PC-9 (cell line): ENCODE data around the gene TSPAN3. TPM values are rescaled to one million over a fixed set of nuclear protein-coding genes. Genes with fewer than 3 reads are reported as not detected.

Experiments used
- BruUV-seq: library from RNA; stranded (reverse); fragments of 400-500 nt; replicated peaks from 2 replicates; lab custom pipeline; 2021; lab: Mats Ljungman, UMichigan
- CTCF ChIA-PET: fragments of 300-600 bp; sonication (Branson Sonifier 250); formaldehyde crosslinking; loops from one replicate; lab custom pipeline; 2022; ENCODE audit warnings: antibody characterized with exemption; lab: Charles Lee
- POLR2A ChIA-PET: fragments of 300-600 bp; sonication (Branson Sonifier 250); formaldehyde crosslinking; loops from one replicate; lab custom pipeline; 2022; ENCODE audit warnings: antibody characterized with exemption; ENCODE audit not compliant: unreplicated experiment; lab: Charles Lee
- DNase-seq, 2 experiments: peaks; one replicate each; pipeline versions ENCODE4 v3.0.0 to v3.0.0-alpha.2; 2015 to 2022; ENCODE audit warnings: mixed read lengths in 1 of 2
- H2AFZ ChIP-seq: fragments of 200-600 bp; sonication (generic); 2 replicates; pipeline ENCODE4 v1.8.1; 2017; ENCODE audit warnings: antibody characterized with exemption
- H3F3A ChIP-seq: fragments of 200-600 bp; sonication (generic); 2 replicates; pipeline ENCODE4 v1.8.1; 2017; ENCODE audit warnings: antibody characterized with exemption, mild to moderate bottlenecking, low read depth; ENCODE audit not compliant: insufficient read depth
- H3K27ac ChIP-seq: fragments of 200-600 bp; sonication (generic); 2 replicates; pipeline ENCODE4 v1.6.1; 2016; ENCODE audit warnings: mixed run types
- H3K27me3 ChIP-seq: fragments of 200-600 bp; sonication (generic); 2 replicates; pipeline ENCODE4 v1.6.1; 2016; ENCODE audit warnings: low read depth, mixed run types; ENCODE audit not compliant: insufficient read depth
- H3K36me3 ChIP-seq: fragments of 200-600 bp; sonication (generic); 2 replicates; pipeline ENCODE4 v1.6.1; 2016; ENCODE audit warnings: low read depth, mixed run types
- H3K4me1 ChIP-seq: fragments of 200-600 bp; sonication (generic); replicated peaks from 2 replicates; pipeline ENCODE4 v1.6.1; 2016; ENCODE audit warnings: mixed run types; ENCODE audit not compliant: insufficient read depth
- H3K4me2 ChIP-seq: fragments of 200-600 bp; sonication (generic); 2 replicates; pipeline ENCODE4 v1.6.1; 2017; ENCODE audit warnings: mixed run types
- H3K4me3 ChIP-seq: fragments of 200-600 bp; sonication (generic); 2 replicates; pipeline ENCODE4 v1.6.1; 2016; ENCODE audit warnings: mixed run types
- H3K79me2 ChIP-seq: fragments of 200-600 bp; sonication (generic); 2 replicates; pipeline ENCODE4 v1.6.1; 2017; ENCODE audit warnings: low read depth, mixed run types
- H3K9me2 ChIP-seq: fragments of 200-600 bp; sonication (generic); 2 replicates; pipeline ENCODE4 v1.8.1; 2017; ENCODE audit warnings: mild to moderate bottlenecking; ENCODE audit not compliant: insufficient read depth
- H3K9me3 ChIP-seq: fragments of 200-600 bp; sonication (generic); 2 replicates; pipeline ENCODE4 v1.8.1; 2016; ENCODE audit warnings: low read depth; ENCODE audit not compliant: insufficient read depth
- H4K20me1 ChIP-seq: fragments of 200-600 bp; sonication (generic); 2 replicates; pipeline ENCODE4 v1.8.1; 2017; ENCODE audit not compliant: insufficient read depth
- EZH2 ChIP-seq: fragments of 200-600 bp; sonication (generic); IDR thresholded peaks from 2 replicates; pipeline ENCODE4 v1.8.0; 2017; ENCODE audit warnings: antibody characterized with exemption, low read depth
- intact Hi-C: fragments of 100-400 bp; cut with micrococcal nuclease; formaldehyde crosslinking; loops from one replicate; pipeline ENCODE4 v1.10.0; 2022; ENCODE audit not compliant: unreplicated experiment
- total RNA-seq: library from RNA; stranded (reverse); gene quantifications from 2 replicates; pipeline ENCODE4 v1.2.3, GENCODE V29; 2021
- TF ChIP-seq, protein P1 (sequence below): fragments of 200-600 bp; sonication (generic); conservative IDR thresholded peaks from 2 replicates; pipeline ENCODE4 v1.6.1; 2017; ENCODE audit warnings: mixed run types, antibody characterized with exemption, mild to moderate bottlenecking, moderate library complexity

Gene TSPAN3
- total RNA-seq, 1 experiment from 2014 or later = 151 TPM

DNA sequence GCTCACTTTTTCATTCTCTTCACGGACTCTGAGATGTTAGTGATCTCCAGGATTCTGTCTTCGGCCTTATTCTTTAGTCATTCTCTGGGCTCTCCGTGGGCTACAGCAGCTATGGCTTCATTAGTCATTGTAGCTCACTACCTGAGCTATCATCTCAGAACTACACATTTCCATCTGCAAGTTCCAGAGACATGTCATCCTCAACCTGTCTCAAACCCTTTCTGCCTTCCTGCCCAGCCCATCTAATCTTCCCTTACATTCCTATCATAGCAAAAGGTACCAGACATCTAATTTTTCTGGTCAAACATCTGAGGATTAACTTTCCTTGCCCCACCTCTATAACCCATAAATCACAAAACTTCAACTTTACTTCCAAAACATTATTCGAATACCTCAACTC is 13.2 kb downstream of the TSPAN3 start:
- Histone ChIP-seq H3F3A (peaks cover 7% of the 10 kb centered on the region; the same call in 1 of the 2 replicates), H3K27me3 (no peaks in the 10 kb centered on the region), H3K79me2 (peaks cover 52% of the 10 kb centered on the region), H3K4me3 (no peak overlapping the region), H3K36me3 (peaks cover 10% of the 10 kb centered on the region), H3K4me2 (no peak overlapping the region), H4K20me1 (0 out of 2 replicates have a peak, but pooled peaks cover 7% of the 10 kb centered on the region), H2AFZ (no peak overlapping the region), H3K9me2 (no peaks in the 10 kb centered on the region), H3K27ac (no peak overlapping the region), H3K9me3 (no peaks in the 10 kb centered on the region), H3K4me1 (peaks cover 40% of the 10 kb centered on the region)
- intact Hi-C loops = no loop called here
- TF ChIP-seq, protein P1, sequence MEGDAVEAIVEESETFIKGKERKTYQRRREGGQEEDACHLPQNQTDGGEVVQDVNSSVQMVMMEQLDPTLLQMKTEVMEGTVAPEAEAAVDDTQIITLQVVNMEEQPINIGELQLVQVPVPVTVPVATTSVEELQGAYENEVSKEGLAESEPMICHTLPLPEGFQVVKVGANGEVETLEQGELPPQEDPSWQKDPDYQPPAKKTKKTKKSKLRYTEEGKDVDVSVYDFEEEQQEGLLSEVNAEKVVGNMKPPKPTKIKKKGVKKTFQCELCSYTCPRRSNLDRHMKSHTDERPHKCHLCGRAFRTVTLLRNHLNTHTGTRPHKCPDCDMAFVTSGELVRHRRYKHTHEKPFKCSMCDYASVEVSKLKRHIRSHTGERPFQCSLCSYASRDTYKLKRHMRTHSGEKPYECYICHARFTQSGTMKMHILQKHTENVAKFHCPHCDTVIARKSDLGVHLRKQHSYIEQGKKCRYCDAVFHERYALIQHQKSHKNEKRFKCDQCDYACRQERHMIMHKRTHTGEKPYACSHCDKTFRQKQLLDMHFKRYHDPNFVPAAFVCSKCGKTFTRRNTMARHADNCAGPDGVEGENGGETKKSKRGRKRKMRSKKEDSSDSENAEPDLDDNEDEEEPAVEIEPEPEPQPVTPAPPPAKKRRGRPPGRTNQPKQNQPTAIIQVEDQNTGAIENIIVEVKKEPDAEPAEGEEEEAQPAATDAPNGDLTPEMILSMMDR = no peak
- TF ChIP-seq EZH2 = no peak
- POLR2A ChIA-PET = no interaction called here
- DNase-seq = peak in 1 of 2 experiments; percentile 49
- CTCF ChIA-PET = interaction anchor here (0.6 to 1.1 kb wide), 4 partner anchors 17 to 796 kb away, joined by 3 to 6 read pairs (median 4); no protein-coding TSS in a partner anchor
- BruUV-seq = no TSS peak

DNA sequence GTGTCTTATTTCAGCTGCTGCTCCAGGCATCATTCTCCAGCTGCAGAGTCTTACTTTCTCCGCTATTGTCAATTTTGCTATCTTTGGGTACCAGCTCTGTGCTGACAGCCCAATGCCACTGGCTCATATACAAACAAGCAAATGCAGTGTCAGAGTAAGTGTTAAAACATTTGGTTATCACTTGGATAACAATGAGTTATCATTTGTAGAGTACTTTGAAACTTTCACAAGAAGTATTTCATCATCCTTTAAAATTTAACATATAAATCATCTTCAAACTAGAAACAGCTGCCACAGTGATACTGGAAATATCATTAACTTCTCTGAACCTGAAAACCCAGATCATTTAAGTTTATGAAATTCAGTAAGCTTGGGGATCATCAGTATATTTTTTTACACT is 13.8 kb downstream of the TSPAN3 start:
- Histone ChIP-seq H3K9me2 (no peaks in the 10 kb centered on the region), H3K27ac (no peak overlapping the region), H3K79me2 (peaks cover 46% of the 10 kb centered on the region), H3K27me3 (no peaks in the 10 kb centered on the region), H3K4me2 (no peak overlapping the region), H3K9me3 (no peaks in the 10 kb centered on the region), H3K36me3 (peaks cover 10% of the 10 kb centered on the region), H2AFZ (no peak overlapping the region), H3K4me3 (no peak overlapping the region), H4K20me1 (0 out of 2 replicates have a peak, but pooled peaks cover 7% of the 10 kb centered on the region), H3K4me1 (peaks cover 38% of the 10 kb centered on the region), H3F3A (peaks cover 7% of the 10 kb centered on the region; the same call in 1 of the 2 replicates)
- ChIA-PET POLR2A (no interaction called here), CTCF (interaction anchor here (0.6 to 1.1 kb wide), 3 partner anchors 17 to 795 kb away, joined by 3 to 4 read pairs (median 4); no protein-coding TSS in a partner anchor)
- no TSS peak for BruUV-seq
- DNase-seq = no peak
- intact Hi-C loops = no loop called here
- TF ChIP-seq, protein P1 = no peak
- TF ChIP-seq EZH2 = no peak

DNA sequence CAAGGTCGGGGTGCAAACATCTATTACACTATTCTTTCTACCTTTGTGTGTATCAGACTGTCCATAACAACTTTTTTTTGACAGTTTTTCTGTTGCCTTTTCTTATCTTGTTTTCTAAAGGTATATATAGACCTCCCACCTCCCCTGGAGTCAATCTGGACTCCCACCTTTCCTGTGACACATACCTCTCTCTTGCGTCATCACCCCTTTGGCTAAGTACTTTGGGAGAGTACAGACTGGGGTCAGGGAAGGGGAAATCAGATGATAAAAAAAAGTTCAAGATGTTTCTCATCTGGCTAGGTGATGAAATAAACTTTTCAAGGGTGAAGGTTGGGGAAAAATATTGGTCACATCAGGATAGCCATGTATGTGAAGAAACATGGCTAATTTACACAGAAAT is 17.2 kb downstream of the TSPAN3 start:
- no peaks in the 10 kb centered on the region for H3K9me2 ChIP-seq
- H3K27ac ChIP-seq = no peak overlapping the region
- DNase-seq = peak in 1 of 2 experiments; percentile 37
- ChIA-PET POLR2A (no interaction called here), CTCF (no interaction called here)
- peaks cover 16% of the 10 kb centered on the region for H3K36me3 ChIP-seq
- peaks cover 32% of the 10 kb centered on the region for H3K4me1 ChIP-seq
- H2AFZ ChIP-seq = no peak overlapping the region
- no peaks in the 10 kb centered on the region for H3K27me3 ChIP-seq
- no peak overlapping the region for H3K4me3 ChIP-seq
- BruUV-seq = no TSS peak
- peaks cover 16% of the 10 kb centered on the region; the same call in 1 of the 2 replicates for H3K79me2 ChIP-seq
- intact Hi-C loops = no loop called here
- TF ChIP-seq EZH2 = no peak
- TF ChIP-seq, protein P1 = no peak
- H3F3A ChIP-seq = peaks cover 7% of the 10 kb centered on the region; the same call in 1 of the 2 replicates
- H3K9me3 ChIP-seq = no peaks in the 10 kb centered on the region
- H3K4me2 ChIP-seq = peak overlapping the region; percentile 7; the same call in 1 of the 2 replicates
- no peaks in the 10 kb centered on the region for H4K20me1 ChIP-seq
